Inflammatory macrophage treated with lipopolysaccharide for 1 hour (primary cell): Measurements from ENCODE around the gene MALAT1.

Experiments
- DNase-seq, 2 donors: peaks; one replicate each; pipeline ENCODE4 v3.0.0-alpha.2; 2020 to 2022

MALAT1 gene

DNA sequence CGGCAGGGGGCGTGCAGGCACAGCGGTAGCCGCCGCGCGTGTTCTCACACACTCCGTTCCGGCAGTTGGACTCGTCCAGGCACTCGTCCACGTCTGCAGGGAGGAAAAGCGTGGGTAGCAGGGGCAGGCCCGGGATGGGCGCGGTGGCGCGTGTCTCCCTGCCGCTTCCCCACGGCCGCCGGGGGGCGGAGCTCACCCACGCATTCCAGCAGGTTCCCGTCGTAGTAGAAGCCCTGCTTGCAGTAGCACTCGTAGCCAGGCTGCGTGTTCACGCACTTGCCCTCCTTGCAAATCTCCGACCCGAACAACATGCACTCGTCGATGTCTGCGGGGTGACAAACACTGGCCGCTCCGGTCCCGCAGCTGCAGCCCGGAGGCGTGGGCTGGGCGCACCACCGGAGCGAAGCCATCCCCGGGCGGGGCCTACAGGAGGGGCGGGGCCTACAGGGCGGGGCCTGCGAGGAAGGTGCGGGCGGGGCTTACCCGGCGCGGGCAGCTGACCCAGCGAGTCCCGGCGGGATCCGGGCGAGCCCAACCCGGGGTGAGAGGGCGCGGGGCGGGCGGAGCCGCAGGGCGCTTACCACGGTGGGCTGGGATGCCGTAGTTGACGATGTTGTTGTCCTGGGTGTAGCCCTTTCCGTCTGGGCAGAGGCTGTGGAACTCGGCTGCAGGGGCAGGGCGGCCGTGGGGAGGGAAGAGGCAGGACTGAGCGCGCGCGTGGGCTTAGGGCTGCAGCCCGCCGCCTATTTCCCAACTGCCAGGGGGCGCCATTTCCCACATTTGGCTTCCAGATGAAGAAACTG is 41.6 kb downstream of the MALAT1 start:
- peak; percentile 94 to 96 for DNase-seq

DNA sequence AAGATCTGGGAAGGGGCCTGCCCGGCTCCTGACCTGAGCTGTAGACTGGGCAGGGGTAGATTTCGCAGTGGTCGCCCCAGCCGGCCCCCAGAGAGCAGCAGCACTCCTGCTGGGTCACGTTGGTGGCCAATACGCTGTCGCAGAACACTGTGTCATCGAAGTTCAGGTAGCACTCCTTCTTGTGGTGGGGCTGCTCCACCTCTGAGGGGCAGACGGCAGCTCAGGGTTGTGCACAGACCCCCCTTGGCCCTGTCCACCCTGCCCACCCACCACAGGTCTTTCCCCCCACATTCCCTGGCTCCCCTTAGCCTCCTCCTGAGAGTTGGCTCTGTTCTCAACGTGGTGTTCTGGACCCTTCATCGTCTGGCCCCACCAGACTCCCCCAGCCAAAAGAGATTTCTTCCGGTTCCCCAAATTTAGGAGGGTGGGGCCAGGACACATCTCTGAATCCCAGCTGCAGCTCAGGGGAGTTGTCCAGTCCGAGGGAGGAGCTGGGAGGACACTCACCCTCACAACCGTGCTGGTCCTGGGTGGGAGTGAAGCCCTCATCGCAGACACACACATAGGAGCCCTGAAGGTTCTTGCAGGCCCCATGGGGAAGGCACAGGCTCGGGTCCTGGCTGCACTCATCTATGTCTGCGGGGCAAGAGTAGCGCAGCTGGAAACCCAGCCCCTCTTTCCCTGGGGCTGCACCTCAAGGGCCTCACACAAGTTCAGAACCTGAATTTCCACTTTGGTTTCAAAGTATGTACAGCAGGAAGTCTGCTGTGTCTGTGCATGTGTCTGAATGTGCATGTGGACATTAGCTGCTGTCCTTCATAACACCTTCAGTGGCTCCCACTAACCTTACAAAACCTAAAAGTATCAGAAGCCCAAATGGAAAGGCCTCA is 42.5 kb downstream of the MALAT1 start:
- no peak for DNase-seq

DNA sequence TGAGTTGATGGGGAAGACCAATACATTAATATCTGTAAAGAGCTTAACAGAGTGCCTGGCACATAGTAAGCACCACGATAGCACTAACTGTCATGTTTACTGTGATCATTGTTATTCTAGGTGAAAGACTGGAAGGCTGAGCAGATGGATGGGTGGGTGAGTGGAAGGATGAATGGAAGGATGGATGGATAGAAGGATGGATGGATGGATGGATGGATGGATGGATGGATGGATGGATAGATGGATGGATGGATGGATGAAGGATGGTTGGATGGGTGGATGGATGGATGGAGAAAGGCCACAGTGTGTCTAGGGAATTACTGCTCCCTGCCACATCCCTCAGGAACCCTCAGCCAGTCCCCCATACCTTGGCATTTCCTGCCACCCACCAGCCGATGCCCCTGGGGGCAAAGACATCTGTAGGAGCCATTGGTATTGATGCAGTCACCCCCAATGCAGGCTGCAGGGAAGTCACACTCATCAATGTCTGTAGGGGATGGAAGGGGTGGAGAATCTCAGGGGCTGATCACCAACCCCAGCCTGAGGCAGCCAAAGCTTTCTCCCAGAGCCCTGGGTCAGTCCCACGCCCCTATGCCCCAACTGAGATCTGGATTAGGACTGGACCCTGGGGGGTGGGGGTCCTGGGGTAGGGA is 44.0 kb downstream of the MALAT1 start:
- DNase-seq = no peak

DNA sequence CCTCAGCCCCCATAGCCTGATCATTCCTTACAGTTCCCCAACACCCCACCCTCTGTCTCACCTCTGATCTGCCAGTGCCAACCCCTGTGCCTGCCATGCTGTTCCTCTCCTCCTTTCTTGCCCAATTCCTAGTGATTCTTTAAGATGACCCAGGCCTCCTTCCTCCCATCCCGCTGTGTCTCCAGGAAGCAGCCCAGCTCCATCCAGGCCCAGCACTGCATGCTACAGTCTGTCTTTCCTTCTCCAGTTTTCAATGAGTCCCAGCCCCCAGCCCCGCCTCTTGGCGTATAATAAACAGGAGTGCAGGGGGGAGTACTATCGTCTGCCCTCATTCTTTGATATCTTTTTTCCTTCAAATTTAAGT is 47.0 kb downstream of the MALAT1 start:
- no peak for DNase-seq

DNA sequence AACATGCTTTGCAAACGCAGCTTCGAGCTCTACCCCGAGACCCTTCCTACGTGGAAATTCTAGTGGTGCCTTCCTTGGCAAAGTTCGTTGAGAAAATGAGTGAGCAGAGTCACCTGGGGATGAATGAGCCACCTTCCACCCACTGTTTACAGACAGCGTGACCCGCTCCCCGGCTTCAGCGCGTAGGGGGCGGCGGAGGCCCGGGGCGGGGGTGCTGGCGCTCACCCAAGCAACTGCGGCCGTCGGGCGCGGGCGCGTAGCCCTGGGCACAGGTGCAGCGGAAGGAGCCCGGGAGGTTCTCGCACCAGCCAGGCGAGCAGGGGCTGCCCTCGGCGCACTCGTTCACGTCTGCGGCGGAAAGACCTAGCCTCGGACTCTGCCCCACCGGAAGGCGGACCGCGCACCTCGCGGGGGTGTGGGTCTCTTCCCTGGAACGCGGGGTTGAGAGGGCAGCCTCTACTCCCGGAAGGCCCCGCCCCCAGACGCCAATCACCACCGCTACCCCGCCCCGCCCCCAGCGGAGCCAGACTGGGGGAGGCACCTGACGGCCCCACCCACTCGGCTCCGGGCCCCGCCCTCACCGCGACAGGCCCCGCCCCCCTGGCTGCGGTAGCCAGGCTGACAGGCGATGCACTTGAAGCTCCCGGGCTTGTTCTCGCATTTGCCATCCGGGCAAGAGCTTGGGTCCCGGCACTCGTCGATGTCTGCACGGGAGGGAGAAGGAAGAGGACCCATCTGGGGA is 47.5 kb downstream of the MALAT1 start:
- peak; percentile 68 to 93 for DNase-seq

DNA sequence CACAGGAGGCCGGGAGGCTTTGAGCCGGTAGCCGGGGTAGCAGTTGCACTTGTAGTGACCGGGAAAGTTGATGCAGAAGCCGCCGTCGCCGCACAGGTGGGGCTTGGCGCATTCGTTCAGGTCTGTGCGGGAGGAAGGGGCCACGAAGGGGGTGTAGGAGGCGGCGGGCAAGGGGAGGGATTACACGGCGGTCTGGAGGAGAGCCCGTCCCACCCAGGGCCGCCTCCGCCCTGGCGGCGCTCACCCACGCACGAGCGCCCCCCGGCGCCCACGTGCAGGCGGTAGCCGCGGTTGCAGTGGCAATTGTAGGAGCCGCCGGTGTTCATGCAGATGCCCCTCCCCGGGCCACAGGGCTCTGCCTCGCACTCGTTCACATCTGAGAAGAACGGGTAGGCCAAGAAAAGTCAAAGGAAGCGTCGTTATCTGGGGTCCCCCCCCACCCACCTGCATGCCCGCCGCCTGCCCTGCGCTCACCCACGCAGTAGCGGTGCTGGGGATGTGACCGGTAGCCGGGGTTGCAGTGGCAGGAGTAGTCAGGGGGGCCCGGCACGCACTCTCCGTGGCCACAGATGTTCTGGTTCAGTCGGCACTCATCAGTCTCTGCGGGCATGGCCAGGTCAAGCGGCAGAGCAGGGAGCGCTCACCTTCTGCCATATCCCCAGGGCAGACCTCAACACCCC is 48.7 kb downstream of the MALAT1 start:
- DNase-seq = no peak

GRCh38 chr11:65548395-65548794 is 49.5 kb downstream of the MALAT1 start:
- no peak for DNase-seq

GRCh38 chr11:65549096-65549495 is 50.3 kb downstream of the MALAT1 start:
- DNase-seq = peak; percentile 35 to 76

- peak; percentile 33 to 55 for DNase-seq
These were observed 52.9 kb downstream of the MALAT1 start for GRCh38 chr11:65551572-65552387.

DNA sequence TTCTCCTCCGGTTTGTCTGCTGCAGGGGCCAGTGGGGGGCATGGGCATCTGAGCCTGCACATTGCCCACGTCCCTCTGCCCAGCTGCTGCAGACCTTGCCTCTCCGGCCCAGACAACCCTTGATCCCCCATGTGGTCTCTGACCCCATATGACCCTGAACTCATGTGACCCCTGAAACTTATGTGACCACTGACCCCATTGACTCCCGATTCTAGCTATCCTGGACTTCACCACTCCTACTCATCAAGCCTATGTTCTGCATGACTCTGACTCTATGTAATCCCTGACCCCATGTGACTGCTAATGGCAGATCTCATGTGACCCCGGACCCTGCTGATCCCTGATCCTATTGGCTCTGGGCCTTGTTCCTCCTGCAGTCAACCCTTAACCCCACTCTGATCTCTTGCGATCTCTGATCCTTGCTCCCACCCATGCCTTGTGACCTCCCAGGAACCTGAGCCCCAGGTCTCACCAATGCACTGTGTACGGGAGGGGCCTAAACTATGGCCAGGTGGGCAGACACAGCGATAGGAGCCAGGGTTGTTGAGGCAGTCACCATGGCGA is 53.6 kb downstream of the MALAT1 start:
- peak; percentile 64 to 96 for DNase-seq

DNA sequence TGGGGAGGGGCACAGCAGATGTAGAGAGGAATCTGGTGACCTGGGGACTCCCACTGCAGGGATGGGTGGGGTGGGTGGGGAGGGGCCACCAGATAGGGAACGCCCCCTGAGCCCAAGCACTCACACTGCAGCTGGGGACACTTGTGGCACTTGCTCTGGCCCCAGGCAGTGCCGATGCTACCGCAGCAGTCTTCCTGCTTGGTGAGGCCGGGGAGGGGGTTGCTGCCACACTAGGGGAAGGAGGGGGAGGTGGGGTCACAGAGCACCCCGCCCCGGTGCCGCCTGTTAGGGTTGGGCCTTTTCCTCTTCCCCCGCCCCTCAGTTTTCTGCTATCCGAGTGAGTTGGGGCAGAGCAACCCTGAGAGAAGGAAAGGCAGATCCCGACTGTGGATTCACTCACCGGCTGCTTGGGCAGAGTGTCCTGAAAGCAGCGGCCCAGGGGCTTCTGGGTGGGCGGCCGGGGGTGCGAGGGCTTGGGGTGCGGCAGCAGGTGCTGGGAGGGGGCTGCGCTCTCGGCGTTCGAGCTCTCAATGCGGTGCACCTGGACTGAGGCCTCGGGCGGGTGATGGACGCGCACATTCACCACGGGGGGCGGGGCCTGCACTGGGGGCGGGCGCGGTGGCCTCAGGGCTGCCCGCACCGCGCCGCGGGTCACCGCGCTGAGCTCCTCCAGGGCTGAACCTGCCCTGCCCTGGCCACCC is 54.6 kb downstream of the MALAT1 start:
- peak; percentile 50 to 76 for DNase-seq

DNA sequence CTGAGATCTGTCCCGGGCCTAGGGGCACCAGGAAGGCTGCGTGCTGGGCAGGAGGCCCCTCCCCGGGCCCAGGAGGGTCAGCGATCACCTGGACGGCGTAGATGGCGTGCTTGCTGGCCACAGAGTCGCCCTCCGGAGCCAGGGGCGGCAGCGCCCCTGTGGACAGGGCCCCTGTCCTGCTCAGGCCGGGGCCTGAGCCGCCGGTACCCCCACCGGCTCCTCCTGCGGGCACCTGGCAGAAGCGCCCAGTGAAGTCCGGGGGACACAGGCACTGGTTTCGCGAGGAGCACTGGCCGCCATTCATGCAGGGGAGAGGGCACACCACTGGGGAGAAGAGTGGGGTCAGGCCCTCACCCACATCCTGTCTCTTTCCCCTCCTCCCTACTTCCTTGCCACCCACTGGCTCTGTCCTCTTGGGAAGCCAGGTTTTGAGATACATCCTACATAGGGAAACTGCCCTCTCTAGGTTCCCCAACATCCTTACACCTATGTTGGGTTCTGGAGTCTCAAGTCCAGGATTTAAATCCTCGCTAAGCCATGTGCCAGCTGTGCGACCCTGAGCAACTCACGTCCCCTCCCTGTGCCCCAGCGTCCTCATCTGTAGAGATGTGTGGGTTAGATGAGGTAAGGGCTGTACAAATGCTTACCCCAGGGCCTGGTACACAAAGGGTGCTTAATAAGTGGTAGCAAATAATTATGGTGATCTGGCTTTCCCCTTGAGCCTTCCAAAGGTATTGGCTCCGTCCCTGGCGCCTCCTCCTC is 55.4 kb downstream of the MALAT1 start:
- DNase-seq = no peak

DNA sequence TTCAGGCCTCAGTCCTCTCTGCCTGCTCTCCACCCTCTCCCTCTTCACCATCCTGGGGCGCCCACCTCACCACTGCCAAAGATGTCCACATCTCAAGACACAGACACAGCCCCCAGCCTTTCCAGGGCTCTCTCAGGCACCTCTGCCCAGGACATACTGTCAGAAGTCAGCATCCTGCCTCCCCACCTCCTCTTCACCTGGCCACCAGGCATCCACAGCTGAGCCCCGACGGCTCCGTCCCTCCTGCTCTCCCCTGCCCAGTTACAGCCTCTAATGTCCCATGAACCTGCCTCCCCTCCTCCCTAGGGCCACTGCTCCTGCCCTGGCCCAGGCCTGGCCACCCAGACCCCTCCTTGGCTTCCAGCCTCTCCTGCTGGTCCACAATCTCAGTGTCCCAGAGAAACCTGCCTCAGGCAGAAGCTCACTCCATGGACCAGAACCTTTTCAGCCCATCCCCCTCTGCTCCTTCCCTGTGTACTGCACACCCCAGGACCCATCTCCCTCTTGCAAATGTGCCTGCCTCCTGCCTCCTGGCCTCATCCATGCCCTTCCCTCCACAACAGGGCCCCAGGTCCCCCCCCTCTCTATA is 56.1 kb downstream of the MALAT1 start:
- no peak for DNase-seq

GRCh38 chr11:65555693-65556231 is 56.9 kb downstream of the MALAT1 start:
- DNase-seq = peak; percentile 40 to 43
